A549 (cell line): ENCODE measurements around the gene CKAP5. TPM values are rescaled to one million over a fixed set of nuclear protein-coding genes. Genes with fewer than 3 reads are reported as not detected.
A peak's percentile ranks its signal among the peaks of the same experiment; 100 is the strongest.

ENCODE experiments used
- ATAC-seq, 2 experiments: fragments of 200-7000 bp in 1 of 2; fragments of >200 bp in 1 of 2; cut with Nextera tagmentation in 1 of 2; cut with Tn5 transposase in 1 of 2; 3 replicates each; pipeline versions ENCODE4 v1.8.0 to v1.9.1; 2018 to 2020; ENCODE audit warnings: mild to moderate bottlenecking in 1 of 2, moderate library complexity in 1 of 2
- CTCF ChIA-PET: fragments of 300-600 bp; sonication (Branson Sonifier 250); formaldehyde crosslinking; extraction: SDS; loops from one replicate; lab custom pipeline; 2021; ENCODE audit warnings: antibody characterized with exemption, inconsistent platforms; lab: Yijun Ruan, JAX
- POLR2A ChIA-PET: fragments of 350-600 bp; formaldehyde crosslinking; extraction: SDS; loops from one replicate; lab custom pipeline; 2021; ENCODE audit warnings: antibody characterized with exemption, inconsistent platforms; lab: Yijun Ruan, JAX
- DNase-seq, 2 experiments: peaks; one replicate each; pipeline versions ENCODE4 v3.0.0 to v3.0.0-alpha.2; 2011 to 2016; ENCODE audit warnings: low read depth in 1 of 2, low spot score in 1 of 2
- FAIRE-seq: peaks from 2 replicates; lab custom pipeline; 2011; peaks lifted over from hg19 to GRCh38; lab: Jason Lieb, UNC
- H3K27ac ChIP-seq, 2 experiments: fragments of >200 bp; sonication (Bioruptor Twin); formaldehyde crosslinking; 3 replicates each; pipeline ENCODE4 v1.5.1; 2016 to 2017
- H3K4me1 ChIP-seq: fragments of >200 bp; sonication (Bioruptor Twin); formaldehyde crosslinking; 3 replicates; pipeline ENCODE4 v1.6.1; 2016
- H3K4me2 ChIP-seq: fragments of >200 bp; sonication (Bioruptor Twin); formaldehyde crosslinking; 3 replicates; pipeline ENCODE4 v1.6.1; 2016
- H3K4me3 ChIP-seq: fragments of >200 bp; sonication (Bioruptor Twin); formaldehyde crosslinking; 3 replicates; pipeline ENCODE4 v1.5.1; 2016
- H3K9me3 ChIP-seq: fragments of >200 bp; sonication (Bioruptor Twin); formaldehyde crosslinking; 3 replicates; pipeline ENCODE4 v1.6.1; 2016
- CBX8 ChIP-seq: fragments of 200-600 bp; sonication (generic); IDR thresholded peaks from 2 replicates; pipeline ENCODE4 v1.6.1; 2016
- CEBPB ChIP-seq, 2 experiments: fragments of >200 bp in 1 of 2; sonication (Bioruptor Twin) in 1 of 2; formaldehyde crosslinking in 1 of 2; IDR thresholded peaks; 2 replicates each; pipeline ENCODE4 v1.6.1; 2012 to 2016
- CHD4 ChIP-seq: fragments of 200-600 bp; sonication (generic); IDR thresholded peaks from 2 replicates; pipeline ENCODE4 v1.6.1; 2016; ENCODE audit warnings: antibody characterized with exemption, mild to moderate bottlenecking, borderline replicate concordance
- CTCF ChIP-seq: fragments of >200 bp; sonication (Bioruptor Twin); formaldehyde crosslinking; IDR thresholded peaks from 3 replicates; pipeline ENCODE4 v1.5.1; 2016
- EHMT2 ChIP-seq: fragments of 200-600 bp; sonication (generic); IDR thresholded peaks from 2 replicates; pipeline ENCODE4 v1.6.1; 2016; ENCODE audit warnings: antibody characterized with exemption, low read depth, mild to moderate bottlenecking, moderate library complexity
- ELK1 ChIP-seq: fragments of 150-350 bp; IDR thresholded peaks from 2 replicates; pipeline ENCODE4 v1.6.1; 2014; ENCODE audit warnings: low read depth, mild to moderate bottlenecking, low read length
- FOXS1 ChIP-seq: fragments of 250-450 bp; sonication (Bioruptor Pico); IDR thresholded peaks from 2 replicates; pipeline ENCODE4 v1.5.0; 2020; ENCODE audit warnings: mild to moderate bottlenecking, moderate library complexity
- HES2 ChIP-seq: fragments of >200 bp; sonication (Bioruptor Twin); formaldehyde crosslinking; IDR thresholded peaks from 2 replicates; pipeline ENCODE4 v1.6.1; 2016
- HOXB13 ChIP-seq: fragments of 250-450 bp; sonication (Bioruptor Pico); IDR thresholded peaks from 2 replicates; pipeline ENCODE4 v1.5.0; 2020; ENCODE audit warnings: low read depth, mild to moderate bottlenecking, moderate library complexity
- JUNB ChIP-seq: fragments of >200 bp; sonication (Bioruptor Twin); formaldehyde crosslinking; IDR thresholded peaks from 2 replicates; pipeline ENCODE4 v1.6.1; 2016
- KDM5A ChIP-seq: fragments of 200-600 bp; sonication (generic); IDR thresholded peaks from 2 replicates; pipeline ENCODE4 v1.6.1; 2016; ENCODE audit warnings: antibody characterized with exemption, mild to moderate bottlenecking
- NFE2L2 ChIP-seq: fragments of 150-350 bp; conservative IDR thresholded peaks from 2 replicates; pipeline ENCODE4 v1.6.1; 2014; ENCODE audit warnings: low read length
- PHF8 ChIP-seq: fragments of 200-600 bp; sonication (generic); IDR thresholded peaks from 2 replicates; pipeline ENCODE4 v1.6.1; 2016; ENCODE audit warnings: low read depth, mild to moderate bottlenecking, antibody characterized with exemption, moderate library complexity, borderline replicate concordance
- POLR2A ChIP-seq: IDR thresholded peaks from 2 replicates; pipeline ENCODE4 v1.6.1; 2012; ENCODE audit warnings: mild to moderate bottlenecking, low read length
- RAD21 ChIP-seq, 2 experiments: fragments of >200 bp in 1 of 2; sonication (Bioruptor Twin) in 1 of 2; formaldehyde crosslinking in 1 of 2; IDR thresholded peaks in 1 of 2; conservative IDR thresholded peaks in 1 of 2; 2 replicates in 1 of 2; 3 replicates in 1 of 2; pipeline ENCODE4 v1.6.1; 2012 to 2018; ENCODE audit warnings: inconsistent platforms in 1 of 2
- RCOR1 ChIP-seq: fragments of 150-350 bp; IDR thresholded peaks from 2 replicates; pipeline ENCODE4 v1.6.1; 2014; ENCODE audit warnings: antibody characterized with exemption, low read length, low read depth
- TP53 ChIP-seq: fragments of 250-450 bp; sonication (Bioruptor Pico); IDR thresholded peaks from 2 replicates; pipeline ENCODE4 v1.5.0; 2021; ENCODE audit warnings: mild to moderate bottlenecking, moderate library complexity
- ZC3H11A ChIP-seq: fragments of 450-650 bp; IDR thresholded peaks from 2 replicates; pipeline ENCODE4 v1.6.1; 2014; ENCODE audit warnings: antibody characterized with exemption, mild to moderate bottlenecking
- ZNF302 ChIP-seq: fragments of 250-450 bp; sonication (Bioruptor Pico); IDR thresholded peaks from 2 replicates; pipeline ENCODE4 v1.9.0; 2021; ENCODE audit warnings: inconsistent platforms, mild to moderate bottlenecking, moderate library complexity
- WGBS: methylation state at CpG from one replicate; pipeline ENCODE4 v1.1.6; 2017; ENCODE audit errors: missing lambda C conversion rate; 5-methylcytosine and 5-hydroxymethylcytosine counted together
- polyA plus RNA-seq, 4 experiments: library from polyadenylated mRNA; depleted of rRNA in 3 of 4; stranded (reverse); fragments of >200 nt; fragmentation: RNase III in 1 of 4; extraction: RNeasy Plus Mini Kit Qiagen cat#74134 plus additional on column Dnase treatment in 1 of 4; gene quantifications; 2 replicates in 3 of 4; 3 replicates in 1 of 4; pipeline ENCODE4 v1.2.3, GENCODE V29; 2011 to 2017

Gene CKAP5
- polyA plus RNA-seq, 2 of the 4 experiments (the other 2 are of a cell fraction): 66.3 to 173 TPM

- WGBS: 96% methylated on average over 4 of the region's 4 CpGs
- no peak overlapping the region for H3K27ac ChIP-seq
- TF ChIP-seq NFE2L2 (no peak), RAD21 (conservative IDR thresholded peaks at IDR 0.05 in 1 of 2, IDR thresholded peaks at IDR 0.05 in 1 of 2) (no peak), JUNB (no peak), FOXS1 (CRISPR knock-in tag) (no peak), HOXB13 (CRISPR knock-in tag) (no peak), ELK1 (no peak), HES2 (no peak), CHD4 (no peak), ZNF302 (CRISPR knock-in tag) (no peak), POLR2A (no peak), EHMT2 (no peak), KDM5A (no peak)
- TF ChIP-seq, all 56 proteins: peak for 0
- DNase-seq (no peak), FAIRE-seq (no peak), ATAC-seq (no peak)
- CTCF ChIA-PET: interaction anchor here (0.7 kb wide), 1 partner anchor 18 kb away, joined by 3 read pairs; no protein-coding TSS in a partner anchor
- Histone ChIP-seq H3K4me3 (no peak overlapping the region), H3K4me1 (no peaks in the 10 kb centered on the region), H3K4me2 (no peak overlapping the region), H3K9me3 (no peaks in the 10 kb centered on the region)
- POLR2A ChIA-PET: no interaction called here
Measured at GRCh38 chr11:46761807-46762206, 84.3 kb downstream of the CKAP5 start.

- H3K4me1 ChIP-seq: no peaks in the 10 kb centered on the region; the same call in 2 of the 3 replicates
- CTCF ChIA-PET: interaction anchor here (1.2 to 3.2 kb wide), 3 partner anchors 11 to 17 kb away, joined by 3 to 7 read pairs (median 4); no protein-coding TSS in a partner anchor
- H3K4me3 ChIP-seq: no peak overlapping the region
- no peak for DNase-seq
- no peaks in the 10 kb centered on the region for H3K9me3 ChIP-seq
- FAIRE-seq: no peak
- POLR2A ChIA-PET: no interaction called here
- H3K4me2 ChIP-seq: no peak overlapping the region
- H3K27ac ChIP-seq: no peak overlapping the region
- WGBS: 97% methylated on average over 6 of the region's 6 CpGs
- TF ChIP-seq CEBPB (IDR thresholded peaks at IDR 0.05) (0 out of 4 replicates have a peak, but pooled peaks of 1 of the 2 experiments have one; percentile 11), CBX8 (no peak)
- no peak for ATAC-seq
Measured at GRCh38 chr11:46760429-46761128, 85.5 kb downstream of the CKAP5 start.

- Histone ChIP-seq H3K4me1 (no peaks in the 10 kb centered on the region; the same call in 2 of the 3 replicates), H3K27ac (no peak overlapping the region), H3K4me2 (no peak overlapping the region), H3K9me3 (no peaks in the 10 kb centered on the region), H3K4me3 (no peak overlapping the region)
- 94% methylated on average over 6 of the region's 6 CpGs for WGBS
- no peak for ATAC-seq
- ChIA-PET CTCF (interaction anchor here (3.2 kb wide), 1 partner anchor 16 kb away, joined by 7 read pairs; no protein-coding TSS in a partner anchor), POLR2A (interaction anchor here (0.6 kb wide), 1 partner anchor 322 kb away, joined by 3 read pairs; no protein-coding TSS in a partner anchor)
- no peak for DNase-seq
- TF ChIP-seq EHMT2: no peak
- no peak for FAIRE-seq
Measured at GRCh38 chr11:46759196-46759595, 86.9 kb downstream of the CKAP5 start.

- POLR2A ChIA-PET: no interaction called here
- FAIRE-seq (no peak), ATAC-seq (no peak), DNase-seq (no peak)
- TF ChIP-seq ZC3H11A (no peak), CTCF (no peak), RCOR1 (no peak), PHF8 (no peak), TP53 (CRISPR knock-in tag) (no peak)
- Histone ChIP-seq H3K27ac (no peak overlapping the region), H3K4me2 (no peak overlapping the region), H3K9me3 (no peaks in the 10 kb centered on the region), H3K4me1 (no peaks in the 10 kb centered on the region; the same call in 2 of the 3 replicates), H3K4me3 (no peak overlapping the region)
- CTCF ChIA-PET: no interaction called here
Measured at GRCh38 chr11:46755962-46756361, 90.1 kb downstream of the CKAP5 start.
